HepG2 (cell line): Measurements from ENCODE around the gene CRISPLD2. TPM values are rescaled to one million over a fixed set of nuclear protein-coding genes. Genes with fewer than 3 reads are reported as not detected.

ENCODE experiments used
- ATAC-seq: fragments of 200-7000 bp; cut with Tn5 transposase; 3 replicates; pipeline ENCODE4 v1.9.1; 2020; ENCODE audit warnings: mild to moderate bottlenecking, moderate library complexity
- BruUV-seq: library from RNA; stranded (reverse); fragments of 400-500 nt; replicated peaks from 2 replicates; lab custom pipeline; 2021; lab: Mats Ljungman, UMichigan
- CTCF ChIA-PET: fragments of 300-600 bp; formaldehyde crosslinking; extraction: SDS; loops from one replicate; lab custom pipeline; 2021; ENCODE audit warnings: low total read pairs, inconsistent platforms, low intra/inter-chr PET ratio; lab: Yijun Ruan, JAX
- POLR2A ChIA-PET: fragments of 350-600 bp; sonication (Branson Sonifier 250); formaldehyde crosslinking; loops from one replicate; lab custom pipeline; 2020; ENCODE audit warnings: antibody characterized with exemption, inconsistent platforms; lab: Yijun Ruan, JAX
- DNase-seq: peaks from one replicate; pipeline ENCODE4 v3.0.0-alpha.2; 2015; ENCODE audit warnings: low spot score
- FAIRE-seq: peaks from 3 replicates; lab custom pipeline; 2011; peaks lifted over from hg19 to GRCh38; lab: Jason Lieb, UNC
- H2AFZ ChIP-seq: one replicate; pipeline ENCODE4 v1.6.1; 2011; ENCODE audit warnings: low read length, inconsistent platforms
- H3K27ac ChIP-seq: fragments of 300-600 bp; 3 replicates; pipeline ENCODE4 v1.8.0; 2011; ENCODE audit warnings: mixed run types, mild to moderate bottlenecking, mixed read lengths, low read length, inconsistent platforms; ENCODE audit not compliant: insufficient read depth; ENCODE audit errors: extremely low read length
- H3K27me3 ChIP-seq, 2 experiments: fragments of 200-600 bp in 1 of 2; 2 replicates in 1 of 2; 3 replicates in 1 of 2; pipeline versions ENCODE4 v1.6.0 to v1.8.0; 2011; ENCODE audit warnings: low read length in 2 of 2, mild to moderate bottlenecking in 2 of 2, moderate library complexity in 2 of 2, inconsistent platforms in 1 of 2; ENCODE audit not compliant: insufficient read depth in 2 of 2, control insufficient read depth in 1 of 2
- H3K36me3 ChIP-seq, 2 experiments: fragments of 200-600 bp in 1 of 2; replicated peaks in 1 of 2; 2 replicates in 1 of 2; 3 replicates in 1 of 2; pipeline versions ENCODE4 v1.5.1 to v1.8.0; 2011; ENCODE audit warnings: low read length in 2 of 2, inconsistent platforms in 1 of 2; ENCODE audit not compliant: insufficient read depth in 2 of 2, control insufficient read depth in 1 of 2
- H3K4me1 ChIP-seq: 2 replicates; pipeline ENCODE4 v1.5.1; 2012; ENCODE audit warnings: low read length, inconsistent platforms; ENCODE audit not compliant: insufficient read depth
- H3K4me2 ChIP-seq: 2 replicates; pipeline ENCODE4 v1.6.0; 2011; ENCODE audit warnings: low read depth, low read length, inconsistent platforms
- H3K4me3 ChIP-seq, 3 experiments: fragments of 200-600 bp in 1 of 3; sonication (generic), shearing (Covaris generic) in 1 of 3; replicated peaks in 1 of 3; 2 replicates each; pipeline ENCODE4 v1.5.1; 2011 to 2016; ENCODE audit warnings: low read length in 3 of 3, inconsistent platforms in 2 of 3, low read depth in 2 of 3, mild to moderate bottlenecking in 2 of 3, control low read depth in 1 of 3, mixed read lengths in 1 of 3; ENCODE audit not compliant: insufficient read depth in 1 of 3
- H3K79me2 ChIP-seq: one replicate; pipeline ENCODE4 v1.6.1; 2011; ENCODE audit warnings: low read length, inconsistent platforms; ENCODE audit not compliant: insufficient read depth
- H3K9ac ChIP-seq: 2 replicates; pipeline ENCODE4 v1.6.0; 2011; ENCODE audit warnings: mild to moderate bottlenecking, low read depth, low read length, inconsistent platforms; ENCODE audit not compliant: insufficient read depth
- H3K9me3 ChIP-seq: 2 replicates; pipeline ENCODE4 v1.5.1; 2012; ENCODE audit warnings: mild to moderate bottlenecking, low read length
- H4K20me1 ChIP-seq: 2 replicates; pipeline ENCODE4 v1.6.0; 2011; ENCODE audit warnings: inconsistent platforms, mild to moderate bottlenecking, low read length, moderate library complexity; ENCODE audit not compliant: insufficient read depth
- DMAP1 ChIP-seq: IDR thresholded peaks from 2 replicates; pipeline ENCODE4 v1.6.1; 2016
- GMEB2 ChIP-seq: IDR thresholded peaks from 2 replicates; pipeline ENCODE4 v1.6.1; 2016; ENCODE audit warnings: missing biosample characterization, missing genetic modification reagents, low read depth
- HOXA7 ChIP-seq: sonication (generic); formaldehyde crosslinking; IDR thresholded peaks from 2 replicates; pipeline ENCODE4 v1.8.1; 2022; ENCODE audit warnings: mild to moderate bottlenecking, missing genetic modification reagents, moderate library complexity
- IRF9 ChIP-seq: sonication (generic); formaldehyde crosslinking; IDR thresholded peaks from 2 replicates; pipeline ENCODE4 v1.8.0; 2022; ENCODE audit warnings: missing genetic modification reagents, mild to moderate bottlenecking, borderline replicate concordance
- MTF2 ChIP-seq: sonication (generic); formaldehyde crosslinking; IDR thresholded peaks from 2 replicates; pipeline ENCODE4 v1.5.0; 2020; ENCODE audit warnings: missing genetic modification reagents, borderline replicate concordance
- NFATC3 ChIP-seq: sonication (generic); formaldehyde crosslinking; IDR thresholded peaks from 2 replicates; pipeline ENCODE4 v1.5.1; 2020; ENCODE audit warnings: mild to moderate bottlenecking, missing genetic modification reagents
- PPARG ChIP-seq: conservative IDR thresholded peaks from 2 replicates; pipeline ENCODE4 v1.6.1; 2016; ENCODE audit warnings: missing biosample characterization, missing genetic modification reagents
- SAFB2 ChIP-seq: sonication (generic); formaldehyde crosslinking; IDR thresholded peaks from 2 replicates; pipeline ENCODE4 v1.5.1; 2020; ENCODE audit warnings: missing genetic modification reagents, low read depth, mild to moderate bottlenecking, borderline replicate concordance
- SALL2 ChIP-seq: sonication (generic); formaldehyde crosslinking; IDR thresholded peaks from 2 replicates; pipeline ENCODE4 v1.8.1; 2023; ENCODE audit warnings: mild to moderate bottlenecking, missing genetic modification reagents, inconsistent platforms
- THRA ChIP-seq: sonication (generic); formaldehyde crosslinking; IDR thresholded peaks from 2 replicates; pipeline ENCODE4 v1.4.0; 2020; ENCODE audit warnings: missing genetic modification reagents, borderline replicate concordance
- ZNF275 ChIP-seq: sonication (generic); formaldehyde crosslinking; IDR thresholded peaks from 2 replicates; pipeline ENCODE4 v1.8.0; 2022; ENCODE audit warnings: missing genetic modification reagents, mild to moderate bottlenecking, inconsistent platforms, borderline replicate concordance
- ZNF513 ChIP-seq: sonication (generic); formaldehyde crosslinking; conservative IDR thresholded peaks from 2 replicates; pipeline ENCODE4 v1.5.0; 2020; ENCODE audit warnings: missing genetic modification reagents
- ZNF670 ChIP-seq: sonication (generic); formaldehyde crosslinking; IDR thresholded peaks from 2 replicates; pipeline ENCODE4 v1.8.0; 2022; ENCODE audit warnings: mild to moderate bottlenecking, missing genetic modification reagents, borderline replicate concordance
- ZNF672 ChIP-seq: sonication (generic); formaldehyde crosslinking; IDR thresholded peaks from 2 replicates; pipeline ENCODE4 v1.8.1; 2022; ENCODE audit warnings: missing genetic modification reagents
- WGBS: methylation state at CpG from one replicate; pipeline ENCODE4 v1.1.6; 2017; ENCODE audit warnings: low lambda C conversion rate; 5-methylcytosine and 5-hydroxymethylcytosine counted together
- in situ Hi-C: cut with HindIII; loops from 2 replicates; pipeline ENCODE4 v1.10.0; 2017; ENCODE audit warnings: low pct_unique_long_range_greater_than_20kb; ENCODE audit not compliant: extremely low pct_ligation_motif_present
- intact Hi-C: fragments of 100-400 bp; cut with micrococcal nuclease; formaldehyde crosslinking; loops from one replicate; pipeline ENCODE4 v1.10.0; 2022; ENCODE audit not compliant: unreplicated experiment
- polyA plus RNA-seq, 8 experiments: library from polyadenylated mRNA; depleted of rRNA in 3 of 8; stranded (reverse) in 7 of 8; unstranded in 1 of 8; fragments of >200 nt; fragmentation: Illumina TruSeq in 4 of 8; extraction: Trizol in 4 of 8; gene quantifications; 2 replicates each; pipeline versions ENCODE4 v1.2.1 to v1.2.3, GENCODE V29; 2011 to 2016; ENCODE audit warnings: low read depth in 4 of 8, missing spikeins in 1 of 8, mixed read lengths in 1 of 8; ENCODE audit not compliant: insufficient read depth in 1 of 8
- total RNA-seq, 5 experiments: library from RNA; depleted of rRNA; stranded (reverse); fragments of >200 nt; fragmentation: Illumina TruSeq; extraction: Trizol; gene quantifications; 2 replicates each; pipeline ENCODE4 v1.2.3, GENCODE V29; 2016; ENCODE audit warnings: low read depth in 1 of 5

CRISPLD2 gene
- total and polyA plus RNA-seq, 2 of the 13 experiments (the other 11 are each of a cell fraction or from before 2014, with no cell fraction given): 0.04 to 0.31 TPM

GRCh38 chr16:84924331-84925091, 104.7 kb downstream of the CRISPLD2 start:
- ATAC-seq (peak; percentile 61), FAIRE-seq (peak; percentile 60), DNase-seq (peak; percentile 64)
- intact Hi-C loops (loop anchor here (1.0 to 2.0 kb wide), 4 partner anchors 28 to 170 kb away; no protein-coding TSS in a partner anchor), in situ Hi-C loops (loop anchor here (5.0 kb wide), 1 partner anchor 43 kb away; no protein-coding TSS in a partner anchor)
- H4K20me1 ChIP-seq: no peaks in the 10 kb centered on the region
- 16% methylated on average over 19 of the region's 23 CpGs for whole genome bisulfite sequencing
- H3K4me1 ChIP-seq: peaks cover 41% of the 10 kb centered on the region
- no peaks in the 10 kb centered on the region for H3K36me3 ChIP-seq
- H3K4me3 ChIP-seq: peak overlapping the region in 1 of 3 experiments; percentile 47; a peak in 2 of 6 replicates
- H3K27me3 ChIP-seq: peaks cover 4 to 36% of the 10 kb centered on the region in 2 experiments; a peak in 4 of 5 replicates
- H2AFZ ChIP-seq: no peak overlapping the region
- no peaks in the 10 kb centered on the region for H3K9me3 ChIP-seq
- no peaks in the 10 kb centered on the region for H3K79me2 ChIP-seq
- peak overlapping the region; percentile 63 for H3K4me2 ChIP-seq
- POLR2A ChIA-PET: interaction anchor here (1.2 kb wide), 1 partner anchor 47 kb away, joined by 3 read pairs; no protein-coding TSS in a partner anchor
- BruUV-seq: no TSS peak
- no peak overlapping the region for H3K27ac ChIP-seq
- CTCF ChIA-PET: interaction anchor here (1.0 to 4.3 kb wide), 5 partner anchors 27 to 170 kb away, joined by 4 to 57 read pairs (median 9); no protein-coding TSS in a partner anchor
- no peak overlapping the region for H3K9ac ChIP-seq
- no peak for TF ChIP-seq ZNF513 (CRISPR knock-in tag)
- peak; percentile 83; the same call in 1 of the 2 replicates for TF ChIP-seq SAFB2 (CRISPR knock-in tag)
- TF ChIP-seq HOXA7 (CRISPR knock-in tag): no peak
- no peak for TF ChIP-seq ZNF672 (CRISPR knock-in tag)
- peak; percentile 81; the same call in 1 of the 2 replicates for TF ChIP-seq IRF9 (CRISPR knock-in tag)
- TF ChIP-seq NFATC3: no peak
- TF ChIP-seq DMAP1 (CRISPR knock-in tag): peak; percentile 35; the same call in 1 of the 2 replicates
- TF ChIP-seq ZNF670 (CRISPR knock-in tag): no peak
- no peak; the same call in 1 of the 2 replicates for TF ChIP-seq MTF2 (CRISPR knock-in tag)
- TF ChIP-seq PPARG (CRISPR knock-in tag): no peak
- no peak for TF ChIP-seq GMEB2
- TF ChIP-seq SALL2 (CRISPR knock-in tag): 0 out of 2 replicates have a peak, but pooled peaks have one; percentile 31
- no peak for TF ChIP-seq ZNF275 (CRISPR knock-in tag)
- no peak for TF ChIP-seq THRA (CRISPR knock-in tag)
